ENCODE measurements around the gene CDC14A.
"Not testable (repeated sequence)": the region's sequence is repeated elsewhere in the genome, so short reads cannot be mapped to it uniquely, and the experiment has no call there.

The CDC14A gene

GRCh38 chr1:100352267-100353070 lies at the start of gene CDC14A:
CDC14A (plus strand) TSS chr1:100352506; CDS start chr1:100352955, 449 bp downstream.
- DNase-seq: peak; percentile 89

- DNase-seq: no peak
These were observed 49.6 kb upstream of the CDC14A start for GRCh38 chr1:100302739-100303138.

- DNase-seq: no peak
These were observed 48.1 kb upstream of the CDC14A start for GRCh38 chr1:100304227-100304626.

- DNase-seq: no peak
These were observed 47.4 kb upstream of the CDC14A start for GRCh38 chr1:100304921-100305320.

- DNase-seq: no peak
These were observed 46.4 kb upstream of the CDC14A start for GRCh38 chr1:100305954-100306353.

- no peak for DNase-seq
These were observed 45.5 kb upstream of the CDC14A start for GRCh38 chr1:100306735-100307313.

GRCh38 chr1:100308777-100309176 lies 43.5 kb upstream of the CDC14A start:
- DNase-seq: no peak

GRCh38 chr1:100309863-100310262 lies 42.4 kb upstream of the CDC14A start:
- no peak for DNase-seq

GRCh38 chr1:100313382-100313781 lies 38.9 kb upstream of the CDC14A start:
- no peak for DNase-seq

- DNase-seq: no peak
These were observed 35.7 kb upstream of the CDC14A start for GRCh38 chr1:100316622-100317021.

GRCh38 chr1:100320311-100321099 lies 31.8 kb upstream of the CDC14A start:
- DNase-seq: no peak

- DNase-seq: no peak
These were observed 31.2 kb upstream of the CDC14A start for GRCh38 chr1:100321100-100321493.

- no peak for DNase-seq
These were observed 30.8 kb upstream of the CDC14A start for GRCh38 chr1:100321506-100321905.

GRCh38 chr1:100322436-100323211 lies 29.7 kb upstream of the CDC14A start:
- DNase-seq: no peak

- DNase-seq: no peak
These were observed 28.7 kb upstream of the CDC14A start for GRCh38 chr1:100323419-100324106.

GRCh38 chr1:100325415-100326324 lies 26.6 kb upstream of the CDC14A start:
- DNase-seq: no peak

GRCh38 chr1:100326325-100326670 lies 26.0 kb upstream of the CDC14A start:
- DNase-seq: not testable (repeated sequence)

GRCh38 chr1:100328133-100328532 lies 24.2 kb upstream of the CDC14A start:
- no peak for DNase-seq

GRCh38 chr1:100331146-100331545 lies 21.2 kb upstream of the CDC14A start:
- not testable (repeated sequence) for DNase-seq

- no peak for DNase-seq
These were observed 20.0 kb upstream of the CDC14A start for GRCh38 chr1:100332331-100332730.

- DNase-seq: no peak
These were observed 16.9 kb upstream of the CDC14A start for GRCh38 chr1:100335436-100335835.

Measured in CD4-positive, alpha-beta T cell treated with Interleukin-15 for 1 hour (primary cell).